Spleen (tissue), 11 donors: Measurements from ENCODE around the gene KIAA1191. TPM values are rescaled to one million over a fixed set of nuclear protein-coding genes. Genes with fewer than 3 reads are reported as not detected.

Experiments
- DNase-seq: peaks from one replicate; pipeline ENCODE4 v3.0.0-alpha.2; 2020
- H3K27ac ChIP-seq, 8 donors: fragments of 200-600 bp; sonication (generic) in 7 of 8; 1 replicate in 4 of 8; 2 replicates in 4 of 8; pipeline versions ENCODE4 v1.5.0 to v1.8.0; 2016 to 2021; ENCODE audit warnings: inconsistent platforms in 4 of 8, mild to moderate bottlenecking in 4 of 8, moderate library complexity in 1 of 8
- H3K27me3 ChIP-seq, 7 donors: fragments of 200-600 bp; sonication (generic) in 6 of 7; replicated peaks in 1 of 7; 1 replicate in 4 of 7; 2 replicates in 3 of 7; pipeline versions ENCODE4 v1.5.0 to v1.8.0; 2016 to 2021; ENCODE audit warnings: inconsistent platforms in 3 of 7, mild to moderate bottlenecking in 1 of 7
- H3K36me3 ChIP-seq, 6 donors: fragments of 200-600 bp; sonication (generic) in 5 of 6; 1 replicate in 4 of 6; 2 replicates in 2 of 6; pipeline versions ENCODE4 v1.5.0 to v1.8.0; 2016 to 2021; ENCODE audit warnings: inconsistent platforms in 2 of 6
- H3K4me1 ChIP-seq, 6 donors: fragments of 200-600 bp; sonication (generic) in 5 of 6; 1 replicate in 3 of 6; 2 replicates in 3 of 6; pipeline versions ENCODE4 v1.5.0 to v1.8.0; 2016 to 2021; ENCODE audit warnings: inconsistent platforms in 3 of 6
- H3K4me3 ChIP-seq, 8 donors: fragments of 200-600 bp; sonication (generic) in 7 of 8; 1 replicate in 4 of 8; 2 replicates in 4 of 8; pipeline versions ENCODE4 v1.5.0 to v1.8.0; 2016 to 2021; ENCODE audit warnings: inconsistent platforms in 4 of 8, mild to moderate bottlenecking in 4 of 8, moderate library complexity in 2 of 8
- H3K9me3 ChIP-seq, 8 donors: fragments of 200-600 bp; sonication (generic) in 7 of 8; 1 replicate in 4 of 8; 2 replicates in 4 of 8; pipeline versions ENCODE4 v1.5.0 to v1.8.0; 2016 to 2021; ENCODE audit warnings: inconsistent platforms in 4 of 8
- CTCF ChIP-seq, 11 experiments: fragments of 200-600 bp in 7 of 11; fragments of 450-650 bp in 4 of 11; sonication (generic) in 4 of 11; IDR thresholded peaks in 8 of 11; conservative IDR thresholded peaks in 3 of 11; 1 replicate in 7 of 11; 2 replicates in 4 of 11; pipeline versions ENCODE4 v1.4.0 to v1.8.0; 2016 to 2021; ENCODE audit warnings: antibody characterized with exemption in 11 of 11, inconsistent platforms in 4 of 11, mild to moderate bottlenecking in 1 of 11
- POLR2A ChIP-seq, 3 donors: fragments of 450-650 bp; IDR thresholded peaks; one replicate each; pipeline ENCODE4 v1.5.1; 2017; ENCODE audit warnings: antibody characterized with exemption in 3 of 3, mild to moderate bottlenecking in 1 of 3
- POLR2AphosphoS5 ChIP-seq, 3 donors: sonication (generic); formaldehyde crosslinking; IDR thresholded peaks; one replicate each; pipeline ENCODE4 v1.5.1; 2017; ENCODE audit warnings: antibody characterized with exemption in 3 of 3
- WGBS, 5 donors: extraction: QIAGEN DNeasy Blood & Tissue Kit in 3 of 5; methylation state at CpG; one replicate each; pipeline versions ENCODE4 v1.1.5 to v1.1.7; 2013 to 2018; 5-methylcytosine and 5-hydroxymethylcytosine counted together
- intact Hi-C: fragments of 100-400 bp; cut with DNase I; formaldehyde crosslinking; loops from one replicate; pipeline ENCODE4 v1.15.0; 2023; ENCODE audit warnings: low total_unique reads
- polyA plus RNA-seq, 3 donors: library from polyadenylated mRNA; stranded (reverse); fragments of 200-250 nt; gene quantifications; one replicate each; pipeline ENCODE4 v1.2.1, GENCODE V29; 2013
- total RNA-seq, 7 donors: library from RNA; depleted of rRNA in 3 of 7; stranded (reverse); fragments of >200 nt in 3 of 7; fragmentation: NEBNext Ultra II Directional in 4 of 7; extraction: Animal tissue kit (Norgen Biotek cat#: 25700) in 4 of 7; gene quantifications; one replicate each; pipeline versions ENCODE4 v1.1.0 to v1.2.1, GENCODE V29; 2016 to 2021
- donor health status: healthy with polysubstance abuse.
- donor health status: DM: no; HTN: no; CAD: no; lungs with moderate emphysema.
- donor health status: DM: no; HTN: no; CAD: no.
- donor health status: Bipolar disorder and iron deficiency.
- donor health status: healthy.
- donor health status: DM: no; HTN: no; CAD: no.
- donor health status: DM: yes; HTN: yes; CAD: no.

Gene KIAA1191
- total and polyA plus RNA-seq, 10 donors, result 24.4 to 99.0 (median 69.4) TPM

- H3K36me3 ChIP-seq, result peaks cover 0 to 96% (median 19%) of the 10 kb centered on the region in 6 donors
- H3K4me3 ChIP-seq, result no peak overlapping the region
- peaks cover 0 to 14% (median 11%) of the 10 kb centered on the region in 8 donors for H3K9me3 ChIP-seq
- no peak overlapping the region for H3K27ac ChIP-seq
- intact Hi-C loops, result no loop called here
- 73 to 89% (median 83%) methylated on average over 1 of the region's 1 CpG for WGBS, 5 donors
- no peaks in the 10 kb centered on the region for H3K27me3 ChIP-seq
- H3K4me1 ChIP-seq, result no peaks in the 10 kb centered on the region
- no peak for DNase-seq
- TF ChIP-seq POLR2AphosphoS5 (IDR thresholded peaks at IDR 0.05), result no peak
- TF ChIP-seq CTCF (IDR thresholded peaks at IDR 0.05 in 8 of 11, conservative IDR thresholded peaks at IDR 0.05 in 3 of 11), result no peak
- no peak for TF ChIP-seq POLR2A (IDR thresholded peaks at IDR 0.05)
These were observed 23.7 kb downstream of the KIAA1191 start for GRCh38 chr5:176337913-176338312.

DNA sequence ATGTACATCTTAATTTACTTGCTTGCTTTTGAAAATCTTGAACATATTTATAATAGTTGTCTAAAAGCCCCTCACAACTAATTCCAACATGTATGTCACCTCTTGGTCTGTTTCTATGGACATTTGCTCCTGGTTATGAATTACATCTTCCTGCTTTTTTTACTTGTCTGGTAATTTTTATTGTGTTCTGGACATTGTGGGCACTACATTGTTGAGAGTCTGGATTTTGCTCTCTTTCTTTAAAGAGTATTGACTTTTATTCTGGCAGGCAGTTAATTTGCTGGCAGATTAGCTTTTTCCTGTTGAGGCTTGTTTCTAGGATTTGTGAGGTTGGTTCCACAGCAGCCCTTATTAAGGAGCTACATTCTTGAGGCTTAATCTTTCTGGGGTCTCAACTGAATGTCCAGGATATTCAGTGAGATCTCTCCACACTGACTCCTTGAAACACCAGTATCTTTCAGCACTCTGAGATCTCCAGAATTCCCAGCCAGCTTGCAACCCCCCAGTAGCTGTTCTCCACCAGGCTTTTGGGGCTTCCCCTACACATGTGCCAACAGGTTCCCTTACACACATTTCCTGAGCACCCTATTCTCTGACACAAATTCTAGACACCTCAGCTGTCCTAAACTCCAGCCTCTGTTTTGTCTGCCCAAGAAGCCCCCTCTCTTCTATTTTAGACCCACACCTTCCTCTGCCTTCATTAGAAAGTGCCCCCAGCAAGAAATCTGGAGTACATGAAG, 27.4 kb downstream of the KIAA1191 start:
- no peak overlapping the region for H3K4me3 ChIP-seq
- H3K36me3 ChIP-seq, result peaks cover 0 to 80% (median 17%) of the 10 kb centered on the region in 6 donors
- intact Hi-C loops, result no loop called here
- no peak for DNase-seq
- no peaks in the 10 kb centered on the region for H3K27me3 ChIP-seq
- no peak overlapping the region for H3K27ac ChIP-seq
- H3K4me1 ChIP-seq, result no peaks in the 10 kb centered on the region
- TF ChIP-seq POLR2AphosphoS5 (IDR thresholded peaks at IDR 0.05) (no peak), CTCF (IDR thresholded peaks at IDR 0.05 in 8 of 11, conservative IDR thresholded peaks at IDR 0.05 in 3 of 11) (no peak), POLR2A (IDR thresholded peaks at IDR 0.05) (no peak)
- peaks cover 0 to 17% (median 11%) of the 10 kb centered on the region in 8 donors for H3K9me3 ChIP-seq

GRCh38 chr5:176320577-176320976, 41.0 kb downstream of the KIAA1191 start:
- peaks cover 4 to 94% (median 34%) of the 10 kb centered on the region in 6 donors for H3K36me3 ChIP-seq
- no peaks in the 10 kb centered on the region for H3K27me3 ChIP-seq
- no peak overlapping the region for H3K4me3 ChIP-seq
- intact Hi-C loops, result no loop called here
- 95 to 99% (median 97%) methylated on average over 3 of the region's 3 CpGs for WGBS, 5 donors
- H3K27ac ChIP-seq, result no peak overlapping the region
- TF ChIP-seq POLR2AphosphoS5 (IDR thresholded peaks at IDR 0.05) (no peak), CTCF (IDR thresholded peaks at IDR 0.05 in 8 of 11, conservative IDR thresholded peaks at IDR 0.05 in 3 of 11) (no peak), POLR2A (IDR thresholded peaks at IDR 0.05) (no peak)
- H3K4me1 ChIP-seq, result no peaks in the 10 kb centered on the region
- H3K9me3 ChIP-seq, result no peaks in the 10 kb centered on the region
- no peak for DNase-seq

DNA sequence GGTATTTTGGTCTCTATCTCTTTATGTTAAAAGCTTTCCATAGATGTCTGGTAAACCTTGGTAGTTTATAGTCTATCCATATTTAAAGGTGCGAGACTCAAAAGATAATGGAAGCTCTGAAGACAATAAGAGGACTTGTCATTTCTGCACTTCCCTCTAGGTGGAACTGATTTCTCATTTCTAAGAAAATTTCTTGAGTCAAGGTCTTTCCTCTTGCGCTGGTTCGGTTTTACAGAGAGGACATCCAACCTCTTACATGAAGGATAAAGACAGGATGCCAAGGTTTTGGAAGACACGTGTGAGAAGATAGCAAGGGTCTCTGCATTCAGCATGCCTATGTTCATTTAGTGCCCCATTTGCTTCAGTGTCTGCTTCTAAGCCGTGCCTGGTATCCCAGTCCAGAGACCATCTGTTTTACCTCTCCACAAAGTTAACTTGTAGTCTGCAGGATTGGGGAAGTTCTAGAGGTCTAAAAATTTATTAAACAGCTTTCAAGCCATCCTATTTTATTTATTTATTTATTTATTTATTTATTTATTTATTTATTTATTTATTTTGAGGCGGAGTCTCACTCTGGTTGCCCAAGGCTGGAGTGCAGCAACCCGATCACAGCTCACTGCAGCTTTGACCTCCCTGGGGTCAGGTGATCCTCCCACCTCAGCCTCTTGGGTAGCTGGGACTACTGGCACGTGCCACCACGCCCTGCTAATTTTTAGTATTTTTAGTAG, 41.6 kb downstream of the KIAA1191 start:
- no peaks in the 10 kb centered on the region for H3K9me3 ChIP-seq

More for the DNA sequence above, 41.6 kb downstream of the KIAA1191 start:
- Histone ChIP-seq H3K27ac (no peak overlapping the region), H3K36me3 (peaks cover 4 to 94% (median 36%) of the 10 kb centered on the region in 6 donors), H3K4me1 (no peaks in the 10 kb centered on the region), H3K27me3 (no peaks in the 10 kb centered on the region), H3K4me3 (no peak overlapping the region)
- TF ChIP-seq POLR2A (IDR thresholded peaks at IDR 0.05), result no peak
- TF ChIP-seq CTCF (IDR thresholded peaks at IDR 0.05 in 8 of 11, conservative IDR thresholded peaks at IDR 0.05 in 3 of 11), result no peak
- TF ChIP-seq POLR2AphosphoS5 (IDR thresholded peaks at IDR 0.05), result no peak
- 85 to 94% (median 86%) methylated on average over 9 of the region's 9 CpGs for WGBS, 5 donors
- intact Hi-C loops, result no loop called here
- no peak for DNase-seq
